ENCODE results near the gene LIPI.
"Not testable (repeated sequence)": the region's sequence is repeated elsewhere in the genome, so short reads cannot be mapped to it uniquely, and the experiment has no call there.

The LIPI gene

GRCh38 chr21:14072761-14073535 lies 137.8 kb downstream of the LIPI start:
- DNase-seq (ENCODE audit: low read depth), result no peak

GRCh38 chr21:14071902-14072734 lies 138.6 kb downstream of the LIPI start:
- no peak for DNase-seq (ENCODE audit: low read depth)

DNA sequence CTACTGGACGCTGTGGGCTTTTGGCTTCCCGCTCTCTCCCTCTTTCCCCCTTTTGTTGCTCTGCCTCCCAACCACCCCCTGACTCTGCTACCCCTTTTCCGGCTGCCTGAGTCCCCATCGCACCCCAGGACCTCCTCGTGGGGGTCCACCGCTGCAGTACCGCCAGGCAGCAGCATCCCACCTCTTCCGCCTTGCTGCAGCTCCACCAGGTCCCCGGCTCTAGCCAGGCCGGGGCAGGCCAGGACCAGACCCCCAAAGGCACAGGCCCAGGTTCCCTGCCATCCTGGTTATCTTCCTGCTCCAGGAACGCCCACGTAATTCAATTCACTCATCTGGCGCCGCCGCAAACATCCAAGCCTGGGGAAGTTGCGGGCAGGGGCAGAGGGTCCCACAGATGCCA lies 139.8 kb downstream of the LIPI start:
- no peak for DNase-seq (ENCODE audit: low read depth)

DNA sequence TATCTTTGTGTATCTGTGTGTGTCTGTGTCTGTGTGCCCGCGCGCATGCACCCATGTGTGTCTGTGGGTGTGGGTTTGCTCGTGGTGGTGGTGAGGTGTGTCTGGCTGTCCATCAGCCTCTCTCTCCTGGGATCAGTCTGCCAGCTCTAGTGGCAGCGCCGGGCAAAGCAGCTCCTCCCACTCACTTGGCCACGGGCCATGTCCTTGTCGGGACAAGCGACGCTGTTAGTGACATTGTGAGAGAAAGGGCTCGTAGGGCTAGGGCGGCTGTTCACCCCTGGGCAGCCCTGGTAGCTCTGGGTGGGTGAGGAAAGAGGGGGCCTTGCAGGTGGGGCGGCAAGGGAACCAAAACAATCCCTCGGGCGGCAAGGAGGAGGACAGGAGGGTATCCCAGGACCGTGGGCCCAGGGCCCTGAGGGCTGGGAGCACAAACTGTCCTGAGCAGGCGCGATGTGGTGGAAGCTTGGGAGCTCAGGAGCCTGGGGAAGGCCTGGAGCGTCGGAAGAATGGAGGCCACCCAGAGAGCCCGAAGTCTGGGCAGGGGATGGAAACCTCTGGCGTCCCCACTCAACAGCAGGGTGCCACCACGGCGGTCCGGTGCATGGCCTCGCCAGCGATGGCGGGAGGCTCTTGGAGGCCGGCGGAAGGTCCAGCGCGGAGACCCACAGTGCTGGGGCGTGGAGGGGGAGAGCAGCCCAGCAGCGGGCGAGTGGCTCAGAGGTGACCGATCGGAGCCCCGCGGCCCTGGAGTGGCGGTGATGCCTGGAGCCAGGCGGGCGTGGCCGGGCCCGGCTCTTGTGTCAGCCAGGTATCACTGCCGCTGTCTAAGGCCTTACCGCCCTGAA lies 140.5 kb downstream of the LIPI start:
- no peak for DNase-seq (ENCODE audit: low read depth)

GRCh38 chr21:14064296-14064645 lies 146.5 kb downstream of the LIPI start:
- no peak for DNase-seq (ENCODE audit: low read depth)

GRCh38 chr21:14063620-14064295 lies 147.0 kb downstream of the LIPI start:
- DNase-seq (ENCODE audit: low read depth), result not testable (repeated sequence)

GRCh38 chr21:14062684-14063083 lies 148.1 kb downstream of the LIPI start:
- not testable (repeated sequence) for DNase-seq (ENCODE audit: low read depth)

DNA sequence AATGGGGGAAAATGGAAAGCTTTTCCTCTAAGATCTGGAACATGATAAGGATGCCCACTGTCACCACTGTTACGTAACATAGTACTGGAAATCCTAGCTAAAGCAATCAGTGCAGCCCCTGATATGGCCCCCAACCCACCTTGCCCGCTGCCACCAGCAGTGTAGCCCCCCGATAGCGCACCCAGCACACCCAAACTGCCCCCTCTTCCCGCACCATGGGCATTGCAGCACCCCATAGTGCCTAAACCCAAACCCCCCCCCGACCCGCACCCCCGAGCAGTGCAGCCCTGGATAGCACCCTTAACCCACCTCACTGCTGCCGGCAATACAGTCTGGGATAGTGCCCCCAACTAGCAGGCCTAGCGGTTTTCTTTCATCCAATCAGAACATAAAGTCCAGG lies 148.9 kb downstream of the LIPI start:
- DNase-seq (ENCODE audit: low read depth), result not testable (repeated sequence)

GRCh38 chr21:14058995-14059627 lies 151.6 kb downstream of the LIPI start:
- DNase-seq (ENCODE audit: low read depth), result not testable (repeated sequence)
